AG09319 (cell line): ENCODE measurements around the gene PRR5L.
A peak's percentile ranks its signal among the peaks of the same experiment; 100 is the strongest.
"Not testable (repeated sequence)": the region's sequence is repeated elsewhere in the genome, so short reads cannot be mapped to it uniquely, and the experiment has no call there.

Experiments used
- DNase-seq: peaks from one replicate; pipeline ENCODE4 v3.0.0-alpha.2; 2010; ENCODE audit warnings: low read depth; ENCODE audit errors: extremely low read depth
- TF ChIP-seq, protein P1 (sequence below): IDR thresholded peaks from 2 replicates; pipeline ENCODE4 v1.5.1; 2011; ENCODE audit warnings: low read depth, mild to moderate bottlenecking, inconsistent platforms, low read length, moderate library complexity

The PRR5L gene

DNA sequence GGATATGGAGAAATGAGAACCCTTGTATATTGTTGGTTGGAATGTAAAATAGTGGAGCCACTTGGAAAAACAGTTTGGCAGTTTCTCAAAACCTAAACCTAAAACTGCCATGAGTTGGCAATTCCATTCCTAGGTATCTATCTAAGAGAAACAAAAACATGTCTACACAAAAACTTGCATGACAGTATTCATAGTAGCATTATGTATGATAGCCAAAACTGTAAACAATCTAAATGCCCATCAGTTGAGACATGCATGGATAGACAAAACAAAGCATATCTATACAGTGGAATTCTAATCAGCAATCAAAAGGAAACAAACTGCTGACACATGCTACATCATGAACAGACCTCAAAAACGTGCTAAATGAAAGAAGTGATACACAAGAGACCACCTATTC, 179.1 kb downstream of the PRR5L start:
- no peak for DNase-seq
- TF ChIP-seq, protein P1, sequence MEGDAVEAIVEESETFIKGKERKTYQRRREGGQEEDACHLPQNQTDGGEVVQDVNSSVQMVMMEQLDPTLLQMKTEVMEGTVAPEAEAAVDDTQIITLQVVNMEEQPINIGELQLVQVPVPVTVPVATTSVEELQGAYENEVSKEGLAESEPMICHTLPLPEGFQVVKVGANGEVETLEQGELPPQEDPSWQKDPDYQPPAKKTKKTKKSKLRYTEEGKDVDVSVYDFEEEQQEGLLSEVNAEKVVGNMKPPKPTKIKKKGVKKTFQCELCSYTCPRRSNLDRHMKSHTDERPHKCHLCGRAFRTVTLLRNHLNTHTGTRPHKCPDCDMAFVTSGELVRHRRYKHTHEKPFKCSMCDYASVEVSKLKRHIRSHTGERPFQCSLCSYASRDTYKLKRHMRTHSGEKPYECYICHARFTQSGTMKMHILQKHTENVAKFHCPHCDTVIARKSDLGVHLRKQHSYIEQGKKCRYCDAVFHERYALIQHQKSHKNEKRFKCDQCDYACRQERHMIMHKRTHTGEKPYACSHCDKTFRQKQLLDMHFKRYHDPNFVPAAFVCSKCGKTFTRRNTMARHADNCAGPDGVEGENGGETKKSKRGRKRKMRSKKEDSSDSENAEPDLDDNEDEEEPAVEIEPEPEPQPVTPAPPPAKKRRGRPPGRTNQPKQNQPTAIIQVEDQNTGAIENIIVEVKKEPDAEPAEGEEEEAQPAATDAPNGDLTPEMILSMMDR: no peak

DNA sequence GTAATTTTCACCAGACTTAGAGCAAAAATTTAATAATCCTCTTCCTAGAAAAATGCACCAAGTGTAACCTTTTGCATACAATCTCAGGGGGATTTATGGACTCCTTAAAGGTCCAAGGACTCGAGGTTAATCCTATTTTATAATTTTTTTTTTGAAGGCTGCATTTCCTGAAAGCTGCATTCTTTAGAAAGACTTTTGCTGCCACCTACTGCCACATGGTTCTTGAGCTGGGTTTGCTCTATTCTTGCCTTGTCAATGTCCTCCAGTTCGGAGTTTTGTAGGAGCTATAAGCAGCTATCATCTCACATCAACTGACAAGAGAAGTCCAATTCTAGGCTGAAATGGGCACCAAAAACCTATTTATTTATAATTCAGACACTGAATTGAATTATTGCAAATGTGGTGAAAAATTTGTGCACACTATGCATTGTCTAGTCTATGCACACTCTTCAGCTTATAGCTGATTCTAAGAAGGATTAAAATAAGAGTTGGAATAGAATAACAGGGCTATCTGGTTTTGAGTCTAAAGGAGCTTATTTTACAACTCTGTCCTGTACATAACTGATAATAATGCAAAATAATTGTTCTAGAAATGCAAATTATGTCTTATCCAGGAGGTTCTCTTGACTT, 182.7 kb downstream of the PRR5L start:
- DNase-seq: no peak
- TF ChIP-seq, protein P1: peak; percentile 70

DNA sequence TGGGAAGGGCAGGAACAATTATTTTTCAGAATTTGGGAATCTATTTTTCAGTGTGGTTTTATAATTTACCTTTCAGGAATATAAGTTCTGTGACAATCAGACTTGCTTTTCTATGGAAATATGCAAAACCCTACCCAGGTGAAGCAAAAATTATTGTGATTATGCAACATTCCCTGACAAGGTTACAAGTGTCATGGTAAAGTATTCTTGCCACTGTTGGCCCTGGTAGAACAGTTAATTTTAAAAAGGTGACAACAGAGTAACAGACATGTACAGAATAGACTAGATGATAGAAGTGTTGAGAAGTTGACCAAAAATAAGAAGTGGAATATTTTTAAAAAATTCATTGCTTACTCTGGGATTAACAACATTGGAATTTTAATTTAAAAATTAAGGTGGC, 184.7 kb downstream of the PRR5L start:
- TF ChIP-seq, protein P1: no peak
- no peak for DNase-seq

DNA sequence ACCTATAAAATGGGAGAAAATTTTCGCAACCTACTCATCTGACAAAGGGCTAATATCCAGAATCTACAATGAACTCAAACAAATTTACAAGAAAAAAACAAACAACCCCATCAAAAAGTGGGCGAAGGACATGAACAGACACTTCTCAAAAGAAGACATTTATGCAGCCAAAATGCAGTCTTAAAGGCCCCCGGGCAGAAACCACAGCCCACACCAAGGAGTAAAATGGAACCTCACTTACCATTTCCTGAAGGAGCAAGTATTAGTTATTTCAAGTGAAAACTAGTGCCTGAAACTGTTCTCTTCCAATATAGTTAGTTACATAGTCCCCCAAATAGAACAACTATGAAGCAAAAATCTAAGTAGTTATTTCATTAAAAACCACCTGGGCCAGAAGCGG, 187.0 kb downstream of the PRR5L start:
- not testable (repeated sequence) for DNase-seq

DNA sequence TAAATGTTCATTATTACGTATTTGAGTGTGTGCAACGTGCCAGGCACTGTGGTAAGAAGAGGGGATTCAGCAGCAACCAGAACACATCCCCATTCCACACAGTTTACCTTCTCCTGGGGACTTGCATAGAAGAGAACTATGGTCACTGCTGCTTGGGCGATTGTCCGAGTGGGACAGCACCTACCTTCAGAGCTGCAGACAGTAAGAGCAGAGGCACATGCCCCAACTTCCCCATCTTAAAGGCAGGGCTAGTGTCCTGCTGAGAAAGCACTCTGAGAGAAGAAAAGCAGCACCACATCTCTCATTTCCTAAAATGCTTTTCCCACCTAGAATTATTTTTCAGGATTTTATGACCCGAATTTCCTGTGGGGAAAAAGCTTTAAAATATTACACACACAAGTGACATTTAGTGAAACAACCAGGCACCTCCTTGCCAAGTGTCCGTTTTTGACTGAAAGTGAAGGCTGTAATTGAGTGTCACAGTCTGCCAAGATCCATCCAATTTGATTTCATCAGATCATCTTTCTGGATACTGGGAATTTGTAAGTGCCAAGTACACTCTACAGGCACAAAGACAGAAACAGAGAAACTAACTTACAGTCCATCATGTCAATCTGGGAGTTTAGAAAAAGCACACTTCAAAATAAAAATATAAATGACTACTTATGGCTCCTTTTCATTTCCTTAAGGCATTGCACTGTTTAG, 189.4 kb downstream of the PRR5L start:
- no peak for DNase-seq

DNA sequence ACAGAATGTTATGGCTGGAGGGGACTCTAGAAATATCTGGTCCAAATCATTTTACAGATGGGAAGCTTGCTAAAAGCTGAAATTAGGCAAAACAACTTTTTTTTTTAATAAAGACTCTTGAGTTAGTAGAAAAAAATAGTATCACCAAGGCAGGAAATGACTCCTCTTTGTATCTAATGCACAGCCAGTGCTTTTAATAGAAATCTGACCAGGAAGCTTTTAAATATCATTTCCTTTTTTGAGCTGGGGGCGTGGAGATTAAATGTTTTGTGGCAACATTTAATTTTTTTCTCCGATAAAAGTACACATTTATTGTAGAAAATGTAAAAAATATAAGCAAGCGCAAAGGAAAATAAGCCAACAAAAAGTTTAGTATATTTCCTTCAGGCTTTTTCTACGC, 191.5 kb downstream of the PRR5L start:
- no peak for DNase-seq

More for the DNA sequence above, 189.4 kb downstream of the PRR5L start:
- TF ChIP-seq, protein P1: no peak

DNA sequence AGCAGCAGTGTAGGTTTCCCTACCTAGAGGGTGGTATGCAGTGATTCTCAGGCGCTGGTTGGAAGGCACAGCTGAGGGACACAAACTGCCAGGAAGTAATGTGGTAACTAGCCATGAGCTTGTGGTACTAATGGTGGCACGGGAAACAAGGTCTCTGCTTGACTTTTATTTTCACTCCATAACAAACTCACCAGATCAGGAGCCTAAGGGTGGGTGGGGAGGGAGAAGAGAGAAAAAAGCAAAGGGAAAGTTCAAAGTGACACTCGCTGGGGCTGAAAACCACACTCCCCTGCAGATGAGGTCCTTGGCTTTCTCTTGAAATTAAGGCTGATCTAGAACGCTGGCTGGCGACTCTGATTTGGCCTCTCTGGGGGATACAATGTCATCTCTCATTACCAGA, 192.0 kb downstream of the PRR5L start:
- TF ChIP-seq, protein P1: no peak
- DNase-seq: no peak

More for the DNA sequence above, 191.5 kb downstream of the PRR5L start:
- TF ChIP-seq, protein P1: no peak
